GM10266 (cell line): ENCODE measurements around the gene GRM8.

Experiments
- DNase-seq: peaks from one replicate; pipeline ENCODE4 v3.0.0; 2012; ENCODE audit errors: extremely low spot score
- TF ChIP-seq, protein P1 (sequence below): IDR thresholded peaks from 2 replicates; pipeline ENCODE4 v1.5.1; 2012; ENCODE audit warnings: mild to moderate bottlenecking, low read depth; ENCODE audit not compliant: control insufficient read depth, insufficient read depth; ENCODE audit errors: missing control alignments

GRM8 gene

GRCh38 chr7:127017196-127017595 lies 235.5 kb downstream of the GRM8 start:
- DNase-seq = no peak
- TF ChIP-seq, protein P1, sequence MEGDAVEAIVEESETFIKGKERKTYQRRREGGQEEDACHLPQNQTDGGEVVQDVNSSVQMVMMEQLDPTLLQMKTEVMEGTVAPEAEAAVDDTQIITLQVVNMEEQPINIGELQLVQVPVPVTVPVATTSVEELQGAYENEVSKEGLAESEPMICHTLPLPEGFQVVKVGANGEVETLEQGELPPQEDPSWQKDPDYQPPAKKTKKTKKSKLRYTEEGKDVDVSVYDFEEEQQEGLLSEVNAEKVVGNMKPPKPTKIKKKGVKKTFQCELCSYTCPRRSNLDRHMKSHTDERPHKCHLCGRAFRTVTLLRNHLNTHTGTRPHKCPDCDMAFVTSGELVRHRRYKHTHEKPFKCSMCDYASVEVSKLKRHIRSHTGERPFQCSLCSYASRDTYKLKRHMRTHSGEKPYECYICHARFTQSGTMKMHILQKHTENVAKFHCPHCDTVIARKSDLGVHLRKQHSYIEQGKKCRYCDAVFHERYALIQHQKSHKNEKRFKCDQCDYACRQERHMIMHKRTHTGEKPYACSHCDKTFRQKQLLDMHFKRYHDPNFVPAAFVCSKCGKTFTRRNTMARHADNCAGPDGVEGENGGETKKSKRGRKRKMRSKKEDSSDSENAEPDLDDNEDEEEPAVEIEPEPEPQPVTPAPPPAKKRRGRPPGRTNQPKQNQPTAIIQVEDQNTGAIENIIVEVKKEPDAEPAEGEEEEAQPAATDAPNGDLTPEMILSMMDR = no peak

DNA sequence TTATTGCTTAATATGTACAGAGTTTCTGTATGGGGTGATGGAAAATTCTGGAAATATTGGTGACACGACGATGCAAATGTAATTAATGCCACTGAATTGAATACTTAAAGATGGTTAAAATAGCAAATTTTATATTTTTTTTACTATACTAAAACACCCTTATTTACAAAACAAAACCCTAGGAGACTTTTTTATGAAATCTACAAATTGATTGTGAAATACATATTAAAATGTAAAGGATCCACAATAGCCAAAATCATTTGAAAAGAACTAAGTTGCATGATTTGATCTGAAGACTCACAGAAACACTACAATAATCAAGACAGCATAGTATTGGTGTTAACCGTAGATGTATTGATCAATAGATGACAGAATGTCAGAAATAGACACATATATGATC lies 252.0 kb downstream of the GRM8 start:
- TF ChIP-seq, protein P1 = no peak
- no peak for DNase-seq

DNA sequence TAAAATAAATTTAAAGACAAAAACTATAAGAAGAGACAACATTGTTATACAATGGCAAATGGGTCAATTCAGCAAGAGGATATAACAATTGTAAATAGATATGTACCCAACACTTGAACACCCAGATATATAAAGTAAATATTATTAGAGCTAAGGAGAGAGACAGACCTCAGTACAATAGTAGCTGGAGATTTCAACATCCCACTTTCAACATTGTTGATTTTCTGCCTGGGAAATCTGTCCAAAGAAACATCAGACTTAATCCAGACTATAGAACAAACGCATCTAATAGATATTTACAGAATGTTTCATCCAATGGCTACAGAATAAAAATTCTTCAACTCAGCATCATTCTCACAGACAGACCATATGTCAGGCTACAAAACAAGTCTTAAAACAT lies 256.1 kb downstream of the GRM8 start:
- TF ChIP-seq, protein P1 = no peak
- no peak for DNase-seq

GRCh38 chr7:126993626-126994213 lies 259.0 kb downstream of the GRM8 start:
- DNase-seq = no peak

DNA sequence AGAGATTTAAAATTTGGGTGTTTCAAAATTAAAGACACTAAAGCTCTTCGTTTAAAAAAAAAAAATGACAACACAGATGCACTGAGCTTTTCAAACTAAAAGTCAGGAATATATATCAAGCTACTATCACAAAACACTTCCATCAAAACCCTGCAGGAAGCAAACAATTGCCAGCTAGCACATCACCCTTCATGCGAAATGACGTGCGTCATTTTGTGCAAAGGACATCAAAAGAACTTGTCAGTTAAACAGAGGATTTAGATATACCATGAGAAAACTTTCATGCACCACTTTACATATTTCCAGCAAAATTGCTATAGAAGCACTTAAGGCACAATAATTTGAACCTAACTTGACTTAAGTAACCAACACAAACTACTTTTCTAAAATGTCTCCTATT lies 264.7 kb downstream of the GRM8 start:
- TF ChIP-seq, protein P1 = no peak
- no peak for DNase-seq

More at GRCh38 chr7:126993626-126994213, 259.0 kb downstream of the GRM8 start:
- TF ChIP-seq, protein P1 = no peak

DNA sequence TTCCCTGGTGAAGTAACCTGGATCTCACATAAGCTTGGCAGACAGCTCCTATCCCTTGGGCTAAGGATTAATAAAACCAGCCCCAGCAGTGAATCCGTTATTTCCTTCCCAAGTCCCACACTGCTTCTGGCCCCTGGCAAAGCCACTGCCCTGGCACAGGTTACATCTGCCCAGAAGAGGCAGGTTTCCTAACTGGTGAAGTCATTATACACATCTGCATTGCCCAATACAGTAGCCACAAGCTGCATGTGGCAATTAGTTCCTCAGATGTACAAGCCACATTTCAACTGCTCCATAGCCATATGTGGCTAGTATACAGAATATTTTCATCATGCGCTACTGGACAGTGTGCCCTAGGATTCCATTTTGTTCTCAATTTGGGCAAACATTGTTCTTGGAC lies 273.0 kb downstream of the GRM8 start:
- TF ChIP-seq, protein P1 = no peak
- no peak for DNase-seq

DNA sequence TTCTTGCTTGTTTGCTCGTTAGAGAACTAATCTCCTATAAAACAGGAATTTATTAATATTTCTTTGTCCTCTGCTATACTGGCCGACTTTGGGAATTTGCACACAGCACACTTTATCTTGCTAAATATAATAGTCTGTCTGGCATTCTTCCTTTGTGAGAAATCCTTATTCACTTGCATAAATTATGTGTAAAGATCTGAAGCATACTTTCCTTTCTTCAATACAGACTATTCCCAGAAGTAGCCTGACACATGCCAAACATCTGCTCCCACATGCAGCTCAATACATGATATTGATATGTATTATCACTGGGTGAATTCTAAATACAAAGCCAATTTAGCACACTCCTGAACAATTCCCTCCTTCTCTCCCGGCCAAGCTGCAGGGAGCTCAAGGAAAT lies 273.9 kb downstream of the GRM8 start:
- DNase-seq = no peak
- TF ChIP-seq, protein P1 = no peak
